T-helper 1 cell treated with Interleukin-12 subunit alpha and Interleukin-12 subunit beta and Interleukin-4 antibody, amounts not matched to agents 30 μg/mL and 1 μg/mL, for 36 hours (primary cell): ENCODE data around the gene ANKRD60.

ENCODE experiments used
- H3K27ac Mint-ChIP-seq: one replicate; pipeline ENCODE4 v1.8.0; 2021; ENCODE audit warnings: mild to moderate bottlenecking, mixed read lengths
- H3K27me3 Mint-ChIP-seq: one replicate; pipeline ENCODE4 v1.8.0; 2021; ENCODE audit warnings: low read depth, mixed read lengths
- H3K36me3 Mint-ChIP-seq: one replicate; pipeline ENCODE4 v1.8.0; 2021; ENCODE audit warnings: low read depth, mixed read lengths
- H3K4me1 Mint-ChIP-seq: one replicate; pipeline ENCODE4 v1.8.0; 2021; ENCODE audit warnings: low read depth, mixed read lengths
- H3K4me3 Mint-ChIP-seq: one replicate; pipeline ENCODE4 v1.8.0; 2021; ENCODE audit warnings: mild to moderate bottlenecking, moderate library complexity, mixed read lengths
- H3K9me3 Mint-ChIP-seq: one replicate; pipeline ENCODE4 v1.8.0; 2021; ENCODE audit warnings: mixed read lengths

Gene ANKRD60

GRCh38 chr20:58222446-58222845 lies 6.0 kb downstream of the ANKRD60 start:
- Mint-ChIP-seq H3K9me3 (peaks cover 16% of the 10 kb centered on the region), H3K4me3 (no peak overlapping the region), H3K27ac (no peak overlapping the region), H3K27me3 (peaks cover 45% of the 10 kb centered on the region), H3K36me3 (peaks cover 5% of the 10 kb centered on the region), H3K4me1 (peaks cover 4% of the 10 kb centered on the region)

- Mint-ChIP-seq H3K27ac (no peak overlapping the region), H3K36me3 (no peaks in the 10 kb centered on the region), H3K27me3 (peaks cover 23% of the 10 kb centered on the region), H3K4me3 (no peak overlapping the region), H3K4me1 (peaks cover 4% of the 10 kb centered on the region), H3K9me3 (peaks cover 16% of the 10 kb centered on the region)
Measured at GRCh38 chr20:58219342-58219700, 9.1 kb downstream of the ANKRD60 start.

DNA sequence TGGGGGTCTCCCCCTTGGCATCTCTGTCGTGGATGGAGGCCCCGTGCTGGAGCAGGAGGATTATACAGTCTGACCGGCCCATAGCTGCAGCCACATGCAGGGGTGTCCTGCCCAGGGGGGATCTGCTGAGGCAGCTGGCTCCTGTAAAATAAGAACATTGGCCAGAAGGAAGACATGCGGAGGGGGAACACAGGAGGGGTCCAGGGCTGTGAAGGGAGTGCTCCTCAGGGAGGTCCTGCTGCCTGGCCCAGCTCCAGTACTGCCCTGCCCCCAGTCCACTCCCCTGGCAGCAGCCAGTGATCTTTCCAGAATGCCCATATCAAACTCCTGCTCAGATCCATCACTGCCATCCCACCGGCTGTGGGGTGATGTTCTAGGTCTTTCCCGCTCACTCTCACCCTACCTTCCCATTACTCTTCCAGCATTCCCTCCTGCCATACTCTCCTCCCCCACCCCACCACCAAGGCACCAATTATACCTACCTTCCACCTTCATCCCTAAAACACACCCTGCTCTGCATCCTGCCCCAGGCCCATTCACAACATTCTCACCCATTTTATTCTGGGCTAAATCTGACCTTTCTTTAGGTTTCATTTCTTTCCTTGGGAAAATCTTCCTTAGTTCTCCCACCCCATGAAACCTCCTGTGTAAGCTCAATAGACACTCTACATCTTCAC lies 9.7 kb downstream of the ANKRD60 start:
- Mint-ChIP-seq H3K27ac (no peak overlapping the region), H3K36me3 (no peaks in the 10 kb centered on the region), H3K4me1 (peaks cover 4% of the 10 kb centered on the region), H3K27me3 (peaks cover 22% of the 10 kb centered on the region), H3K9me3 (peaks cover 16% of the 10 kb centered on the region), H3K4me3 (no peak overlapping the region)

GRCh38 chr20:58216334-58216733 lies 12.1 kb downstream of the ANKRD60 start:
- H3K27me3 Mint-ChIP-seq: peaks cover 28% of the 10 kb centered on the region
- H3K9me3 Mint-ChIP-seq: peaks cover 16% of the 10 kb centered on the region
- peaks cover 2% of the 10 kb centered on the region for H3K4me1 Mint-ChIP-seq
- no peaks in the 10 kb centered on the region for H3K36me3 Mint-ChIP-seq
- no peak overlapping the region for H3K27ac Mint-ChIP-seq
- no peak overlapping the region for H3K4me3 Mint-ChIP-seq

GRCh38 chr20:58215116-58215515 lies 13.3 kb downstream of the ANKRD60 start:
- Mint-ChIP-seq H3K27me3 (peaks cover 30% of the 10 kb centered on the region), H3K9me3 (peaks cover 16% of the 10 kb centered on the region), H3K4me3 (no peak overlapping the region), H3K27ac (no peak overlapping the region), H3K4me1 (peaks cover under 1% of the 10 kb centered on the region), H3K36me3 (no peaks in the 10 kb centered on the region)

DNA sequence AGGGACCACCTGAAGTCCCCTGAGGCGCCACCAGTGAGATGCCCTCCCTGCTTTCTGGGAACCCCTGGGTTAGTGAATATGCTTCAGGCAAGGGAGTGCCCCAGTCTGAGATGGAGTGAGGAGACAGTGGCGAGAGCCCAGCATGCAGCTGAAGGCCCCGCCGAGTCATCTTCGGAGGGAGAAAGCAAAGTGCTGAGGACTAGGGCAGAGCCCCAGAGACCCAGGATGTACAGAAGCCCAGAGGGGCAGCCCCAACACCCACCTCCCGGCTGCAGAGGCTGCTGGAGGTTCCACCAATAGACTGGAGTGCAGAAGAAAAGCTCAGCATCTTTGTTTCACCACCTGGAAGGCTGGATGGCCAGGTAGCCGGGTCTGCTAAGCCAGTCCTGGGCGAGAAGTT lies 14.1 kb downstream of the ANKRD60 start:
- Mint-ChIP-seq H3K4me1 (peaks cover 7% of the 10 kb centered on the region), H3K27ac (no peak overlapping the region), H3K4me3 (no peak overlapping the region), H3K27me3 (peaks cover 34% of the 10 kb centered on the region), H3K9me3 (peaks cover 10% of the 10 kb centered on the region), H3K36me3 (no peaks in the 10 kb centered on the region)

GRCh38 chr20:58213716-58214115 lies 14.7 kb downstream of the ANKRD60 start:
- peaks cover 28% of the 10 kb centered on the region for H3K27me3 Mint-ChIP-seq
- peaks cover 7% of the 10 kb centered on the region for H3K4me1 Mint-ChIP-seq
- H3K9me3 Mint-ChIP-seq: peaks cover 4% of the 10 kb centered on the region
- no peak overlapping the region for H3K4me3 Mint-ChIP-seq
- H3K36me3 Mint-ChIP-seq: no peaks in the 10 kb centered on the region
- no peak overlapping the region for H3K27ac Mint-ChIP-seq

DNA sequence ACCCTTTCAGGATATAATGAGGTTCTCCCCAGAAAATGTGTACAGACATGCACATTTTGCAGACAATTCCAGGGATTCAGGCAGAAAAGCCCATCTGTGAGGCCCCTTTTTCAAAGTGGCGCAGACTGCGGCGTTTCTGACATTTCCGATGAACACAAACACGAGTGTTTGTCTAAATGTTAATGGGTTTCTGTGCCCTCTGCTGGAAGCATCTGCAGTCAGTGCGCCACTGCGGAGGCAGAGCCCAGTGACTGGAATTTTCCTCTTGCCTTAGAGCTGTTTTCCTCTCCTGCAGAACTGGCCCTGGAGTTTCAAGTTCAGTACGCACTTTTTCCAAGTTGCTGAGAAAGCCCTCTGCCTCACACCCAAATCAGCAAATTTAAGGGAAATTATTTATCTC lies 15.3 kb downstream of the ANKRD60 start:
- Mint-ChIP-seq H3K36me3 (no peaks in the 10 kb centered on the region), H3K27me3 (peaks cover 29% of the 10 kb centered on the region), H3K9me3 (no peaks in the 10 kb centered on the region), H3K27ac (no peak overlapping the region), H3K4me3 (no peak overlapping the region), H3K4me1 (peaks cover 7% of the 10 kb centered on the region)

- Mint-ChIP-seq H3K27ac (no peak overlapping the region), H3K27me3 (peaks cover 29% of the 10 kb centered on the region), H3K4me3 (no peak overlapping the region), H3K9me3 (no peaks in the 10 kb centered on the region), H3K4me1 (peaks cover 7% of the 10 kb centered on the region), H3K36me3 (no peaks in the 10 kb centered on the region)
Measured at GRCh38 chr20:58212636-58213035, 15.8 kb downstream of the ANKRD60 start.

DNA sequence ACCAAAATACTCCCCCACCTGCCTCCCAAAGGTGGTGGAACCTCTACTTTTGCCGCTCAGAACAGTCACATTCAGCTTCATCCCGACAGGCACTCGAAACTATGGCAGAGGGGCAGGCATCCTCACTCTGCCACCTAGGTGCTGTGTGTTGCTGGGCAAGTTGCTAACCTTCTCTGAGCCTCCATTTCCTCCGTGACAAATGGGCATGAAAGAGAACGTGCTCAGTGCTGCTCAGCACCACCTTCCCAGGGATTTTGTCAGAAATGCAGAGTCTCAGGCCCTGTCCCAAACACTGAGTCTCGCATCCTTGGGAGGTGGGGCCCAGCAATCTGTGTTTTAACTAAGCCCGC lies 18.1 kb downstream of the ANKRD60 start:
- Mint-ChIP-seq H3K27me3 (peaks cover 22% of the 10 kb centered on the region), H3K4me3 (no peak overlapping the region), H3K9me3 (no peaks in the 10 kb centered on the region), H3K4me1 (peaks cover 7% of the 10 kb centered on the region), H3K36me3 (no peaks in the 10 kb centered on the region), H3K27ac (no peak overlapping the region)

DNA sequence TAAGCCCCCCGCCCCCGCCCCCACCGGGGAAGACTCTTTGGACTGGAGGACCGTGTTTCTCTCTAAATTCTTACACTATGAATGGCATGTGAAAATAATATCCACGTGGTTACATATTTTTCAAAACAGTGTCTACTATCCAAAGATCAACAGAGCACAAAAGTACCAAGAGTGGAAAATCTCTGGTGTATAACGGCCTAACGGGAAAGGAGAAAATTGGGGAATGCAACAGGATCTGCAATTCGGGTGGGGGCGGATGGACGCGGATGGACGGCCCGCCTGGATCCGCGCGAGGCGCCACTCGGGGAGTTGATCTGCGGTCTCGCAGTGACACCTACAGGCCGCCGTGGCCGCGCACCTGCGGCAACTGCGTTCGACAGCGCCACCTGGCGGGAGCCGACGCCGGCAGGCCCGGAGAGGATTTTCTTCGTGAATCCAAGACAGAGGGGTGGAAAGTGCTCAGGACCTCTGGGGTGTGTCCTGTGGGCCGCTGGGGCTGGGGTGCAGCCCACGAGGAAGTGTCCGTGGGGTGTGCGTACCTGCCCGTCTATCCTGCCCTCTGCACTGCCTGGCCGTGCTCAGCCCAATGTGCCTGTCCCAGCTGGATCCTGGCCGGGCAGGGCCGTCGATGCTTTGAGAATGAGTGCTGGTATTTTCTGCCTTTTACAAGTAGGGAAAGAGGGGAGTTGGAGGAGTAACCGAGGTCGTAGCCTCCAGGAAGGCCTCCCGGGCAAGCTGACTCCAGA lies 18.6 kb downstream of the ANKRD60 start:
- Mint-ChIP-seq H3K27ac (peak overlapping the region; percentile 63), H3K4me1 (peaks cover 7% of the 10 kb centered on the region), H3K36me3 (no peaks in the 10 kb centered on the region)

GRCh38 chr20:58208944-58209343 lies 19.5 kb downstream of the ANKRD60 start:
- peaks cover 7% of the 10 kb centered on the region for H3K4me1 Mint-ChIP-seq
- H3K9me3 Mint-ChIP-seq: no peaks in the 10 kb centered on the region
- H3K27me3 Mint-ChIP-seq: peaks cover 22% of the 10 kb centered on the region
- no peaks in the 10 kb centered on the region for H3K36me3 Mint-ChIP-seq
- H3K27ac Mint-ChIP-seq: no peak overlapping the region
- H3K4me3 Mint-ChIP-seq: no peak overlapping the region

More for the DNA sequence above, 18.6 kb downstream of the ANKRD60 start:
- Mint-ChIP-seq H3K27me3 (peaks cover 22% of the 10 kb centered on the region), H3K9me3 (no peaks in the 10 kb centered on the region), H3K4me3 (no peak overlapping the region)

DNA sequence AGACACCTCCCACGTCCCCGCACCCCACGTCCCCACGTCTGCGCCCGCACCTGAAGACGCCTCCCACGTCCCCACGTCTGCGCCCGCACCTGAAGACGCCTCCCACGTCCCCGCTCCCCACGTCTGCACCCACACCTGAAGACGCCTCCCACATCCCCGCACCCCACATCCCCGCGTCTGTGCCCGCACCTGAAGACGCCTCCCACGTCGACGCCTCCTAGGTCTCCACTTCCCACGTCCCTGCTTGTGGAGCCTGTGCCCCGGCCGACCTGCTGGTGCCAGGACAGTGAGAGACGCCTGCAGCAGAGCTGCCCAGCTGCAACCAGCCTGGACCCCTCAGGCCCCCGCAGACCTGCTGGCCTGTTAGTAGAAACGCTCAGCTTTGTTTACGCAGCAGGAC lies 22.6 kb downstream of the ANKRD60 start:
- Mint-ChIP-seq H3K4me1 (peaks cover 7% of the 10 kb centered on the region), H3K27me3 (peaks cover 11% of the 10 kb centered on the region), H3K27ac (no peak overlapping the region), H3K36me3 (no peaks in the 10 kb centered on the region), H3K4me3 (no peak overlapping the region), H3K9me3 (no peaks in the 10 kb centered on the region)

DNA sequence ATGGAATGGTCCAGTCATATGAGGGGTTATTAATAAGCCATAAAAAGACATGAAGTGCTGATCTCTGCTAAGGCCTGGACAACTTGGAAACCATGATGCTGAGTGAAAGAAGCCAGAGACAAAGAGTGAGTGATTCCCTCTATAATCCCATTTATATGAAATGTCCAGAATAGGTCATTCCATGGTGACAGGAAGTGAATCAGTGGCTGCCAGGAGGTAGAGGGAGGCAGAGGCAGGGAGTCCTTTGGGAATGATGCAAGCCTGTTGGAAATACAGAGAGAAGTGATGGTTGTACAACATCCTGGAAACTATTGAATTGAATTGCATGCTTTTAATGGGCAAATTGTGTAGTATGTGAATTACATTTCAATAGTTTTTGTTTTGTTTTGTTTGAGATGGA lies 26.4 kb downstream of the ANKRD60 start:
- Mint-ChIP-seq H3K27me3 (no peaks in the 10 kb centered on the region), H3K36me3 (peaks cover 1% of the 10 kb centered on the region), H3K4me1 (no peaks in the 10 kb centered on the region), H3K9me3 (peaks cover 2% of the 10 kb centered on the region), H3K27ac (no peak overlapping the region), H3K4me3 (no peak overlapping the region)

- no peak overlapping the region for H3K27ac Mint-ChIP-seq
- peaks cover 7% of the 10 kb centered on the region for H3K9me3 Mint-ChIP-seq
- H3K36me3 Mint-ChIP-seq: peaks cover 2% of the 10 kb centered on the region
- no peaks in the 10 kb centered on the region for H3K4me1 Mint-ChIP-seq
- H3K4me3 Mint-ChIP-seq: no peak overlapping the region
- no peaks in the 10 kb centered on the region for H3K27me3 Mint-ChIP-seq
Measured at GRCh38 chr20:58201616-58202015, 26.8 kb downstream of the ANKRD60 start.
